Hepatocyte (in vitro differentiated cells): Measurements from ENCODE around the gene SPRR3.

Experiments
- CTCF ChIP-seq: fragments of 200-600 bp; sonication (generic); IDR thresholded peaks from 2 replicates; pipeline ENCODE4 v1.5.1; 2016; ENCODE audit warnings: antibody characterized with exemption, mild to moderate bottlenecking; ENCODE audit not compliant: poor library complexity
- EZH2 ChIP-seq: fragments of 200-600 bp; sonication (generic); IDR thresholded peaks from 2 replicates; pipeline ENCODE4 v1.6.1; 2016; ENCODE audit warnings: antibody characterized with exemption, mild to moderate bottlenecking, borderline replicate concordance

GRCh38 chr1:152999818-153000217 lies 1.7 kb upstream of the SPRR3 start:
- TF ChIP-seq CTCF (no peak), EZH2 (no peak)
